ENCODE data around the gene ROCK2.

DNA sequence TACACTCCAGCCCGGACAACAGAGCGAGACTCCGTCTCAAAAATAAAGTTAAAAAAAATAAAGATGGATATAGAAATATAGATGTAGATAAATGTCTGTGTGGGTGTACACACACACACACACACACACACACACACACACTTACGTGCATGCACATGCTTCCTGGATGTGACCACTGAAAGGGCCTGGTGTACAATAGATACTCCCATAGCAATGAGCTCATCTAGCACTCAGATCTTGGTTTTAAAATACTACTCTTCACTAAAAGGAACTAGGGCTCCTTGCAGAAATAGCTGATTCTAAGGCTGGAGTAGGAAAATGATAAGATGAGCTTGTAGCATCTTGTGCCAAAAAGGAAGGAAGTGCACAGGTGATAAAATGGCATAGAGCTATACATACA lies 39.1 kb downstream of the ROCK2 start:
- TF ChIP-seq CTCF (IDR thresholded peaks at IDR 0.05): no peak
- no peak for TF ChIP-seq POLR2A (IDR thresholded peaks at IDR 0.05; ENCODE audit: low read length)
- no peak for TF ChIP-seq KDM5A (IDR thresholded peaks at IDR 0.05)
- TF ChIP-seq CEBPB (IDR thresholded peaks at IDR 0.05): no peak
- no peak for TF ChIP-seq RAD21 (conservative IDR thresholded peaks at IDR 0.05 in 1 of 2, IDR thresholded peaks at IDR 0.05 in 1 of 2)
- TF ChIP-seq EP300 (IDR thresholded peaks at IDR 0.05): no peak
- TF ChIP-seq, protein P1, sequence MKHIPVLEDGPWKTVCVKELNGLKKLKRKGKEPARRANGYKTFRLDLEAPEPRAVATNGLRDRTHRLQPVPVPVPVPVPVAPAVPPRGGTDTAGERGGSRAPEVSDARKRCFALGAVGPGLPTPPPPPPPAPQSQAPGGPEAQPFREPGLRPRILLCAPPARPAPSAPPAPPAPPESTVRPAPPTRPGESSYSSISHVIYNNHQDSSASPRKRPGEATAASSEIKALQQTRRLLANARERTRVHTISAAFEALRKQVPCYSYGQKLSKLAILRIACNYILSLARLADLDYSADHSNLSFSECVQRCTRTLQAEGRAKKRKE (CRISPR knock-in tag; IDR thresholded peaks at IDR 0.05; ENCODE audit: low read depth): no peak
